Epithelial cell of esophagus (primary cell): ENCODE results near the gene MSTO1.
"Not testable (repeated sequence)": the region's sequence is repeated elsewhere in the genome, so short reads cannot be mapped to it uniquely, and the experiment has no call there.

Experiments used
- DNase-seq: peaks from one replicate; pipeline ENCODE4 v3.0.0; 2010; ENCODE audit warnings: low read depth
- H3K4me3 ChIP-seq: 2 replicates; pipeline ENCODE4 v1.5.1; 2011; ENCODE audit warnings: mild to moderate bottlenecking, low read length, control low read depth
- TF ChIP-seq, protein P1 (sequence below): IDR thresholded peaks from 2 replicates; pipeline ENCODE4 v1.5.1; 2011; ENCODE audit warnings: low read depth, mild to moderate bottlenecking, low read length, control low read depth, inconsistent platforms; ENCODE audit not compliant: insufficient read depth; ENCODE audit errors: missing control alignments

MSTO1 gene

DNA sequence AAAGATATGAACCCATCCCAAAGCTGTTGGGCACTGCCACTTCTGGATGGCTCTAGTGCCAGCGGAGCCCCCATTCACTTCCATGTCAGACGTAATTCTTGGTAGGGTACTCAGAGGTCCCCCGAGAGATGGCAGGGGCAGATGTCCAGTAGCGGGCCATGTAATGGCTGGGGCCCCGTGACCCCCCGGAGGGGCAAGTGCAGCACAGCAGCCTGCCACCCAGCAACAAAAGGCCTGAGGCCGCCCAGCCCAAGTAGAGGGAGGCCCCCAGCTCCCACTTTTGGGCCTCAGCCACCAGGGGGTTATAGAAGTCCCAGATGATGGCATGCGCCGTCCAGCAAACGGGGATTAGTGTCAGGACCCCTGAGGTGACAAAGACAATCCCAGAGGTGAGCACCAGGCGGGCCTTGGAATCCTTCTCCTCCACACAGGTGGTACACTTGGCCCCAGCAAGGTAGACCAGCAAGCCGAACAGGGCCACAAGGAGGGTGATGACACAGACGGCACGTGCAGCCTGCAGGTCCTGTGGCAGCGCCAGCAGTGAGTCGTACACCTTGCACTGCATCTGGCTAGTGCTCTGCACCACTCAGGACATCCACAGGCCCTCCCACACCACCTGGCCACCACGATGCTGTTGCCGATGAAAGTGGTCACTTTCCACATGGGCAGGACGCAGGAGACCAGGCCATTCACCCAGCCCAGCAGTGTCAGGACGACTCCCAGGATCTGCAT is 19.3 kb upstream of the MSTO1 start:
- not testable (repeated sequence) for H3K4me3 ChIP-seq, DNase-seq

DNA sequence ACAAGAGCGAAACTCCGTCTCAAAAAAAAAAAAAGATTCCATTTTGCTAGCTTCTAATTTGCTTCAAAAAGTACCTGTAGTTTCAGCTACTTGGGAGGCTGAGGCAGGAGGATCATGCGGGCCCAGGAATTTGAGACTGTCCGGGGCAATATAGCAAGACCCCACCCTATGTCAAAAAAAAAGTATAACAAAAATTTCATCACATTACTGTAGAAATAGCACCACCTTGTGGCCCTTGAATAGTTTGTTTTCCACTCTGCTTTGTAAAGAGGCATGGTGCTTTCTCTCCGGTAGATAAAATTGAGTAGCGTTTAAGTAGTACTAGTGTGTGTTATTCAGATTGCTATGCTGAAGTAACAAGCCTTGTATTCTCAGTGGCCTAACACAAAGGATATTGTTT is 18.2 kb upstream of the MSTO1 start:
- peak; percentile 71 for DNase-seq
- H3K4me3 ChIP-seq: no peak overlapping the region
- TF ChIP-seq, protein P1, sequence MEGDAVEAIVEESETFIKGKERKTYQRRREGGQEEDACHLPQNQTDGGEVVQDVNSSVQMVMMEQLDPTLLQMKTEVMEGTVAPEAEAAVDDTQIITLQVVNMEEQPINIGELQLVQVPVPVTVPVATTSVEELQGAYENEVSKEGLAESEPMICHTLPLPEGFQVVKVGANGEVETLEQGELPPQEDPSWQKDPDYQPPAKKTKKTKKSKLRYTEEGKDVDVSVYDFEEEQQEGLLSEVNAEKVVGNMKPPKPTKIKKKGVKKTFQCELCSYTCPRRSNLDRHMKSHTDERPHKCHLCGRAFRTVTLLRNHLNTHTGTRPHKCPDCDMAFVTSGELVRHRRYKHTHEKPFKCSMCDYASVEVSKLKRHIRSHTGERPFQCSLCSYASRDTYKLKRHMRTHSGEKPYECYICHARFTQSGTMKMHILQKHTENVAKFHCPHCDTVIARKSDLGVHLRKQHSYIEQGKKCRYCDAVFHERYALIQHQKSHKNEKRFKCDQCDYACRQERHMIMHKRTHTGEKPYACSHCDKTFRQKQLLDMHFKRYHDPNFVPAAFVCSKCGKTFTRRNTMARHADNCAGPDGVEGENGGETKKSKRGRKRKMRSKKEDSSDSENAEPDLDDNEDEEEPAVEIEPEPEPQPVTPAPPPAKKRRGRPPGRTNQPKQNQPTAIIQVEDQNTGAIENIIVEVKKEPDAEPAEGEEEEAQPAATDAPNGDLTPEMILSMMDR: peak; percentile 58

DNA sequence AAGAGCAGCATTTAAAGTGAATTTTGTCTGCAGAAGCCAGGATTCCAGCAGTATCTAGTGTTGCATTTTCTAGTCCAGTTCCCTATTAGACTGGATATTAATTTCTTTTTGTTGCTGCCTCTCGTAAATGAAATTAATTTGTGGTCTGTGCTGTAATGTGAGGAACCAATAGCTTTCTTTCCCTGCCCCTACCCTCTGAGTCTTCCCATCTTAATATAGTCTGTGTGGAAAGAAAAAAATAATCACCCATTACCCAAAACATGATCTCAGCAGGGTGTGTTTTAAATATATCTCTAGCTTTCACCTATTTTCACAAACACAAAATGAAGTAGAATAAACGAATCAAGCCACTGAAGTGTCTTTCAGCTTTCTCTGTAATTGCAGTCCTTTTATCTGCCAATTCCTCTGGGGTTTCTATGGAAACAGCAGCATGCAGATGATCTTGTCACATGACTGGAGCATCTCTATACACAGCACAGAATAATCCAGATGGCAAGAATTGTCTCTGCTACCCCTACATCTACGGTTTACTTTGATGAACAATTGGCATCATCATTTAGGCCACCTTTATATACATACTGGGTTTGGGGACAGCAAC is 14.0 kb upstream of the MSTO1 start:
- DNase-seq, H3K4me3 ChIP-seq: not testable (repeated sequence)

DNA sequence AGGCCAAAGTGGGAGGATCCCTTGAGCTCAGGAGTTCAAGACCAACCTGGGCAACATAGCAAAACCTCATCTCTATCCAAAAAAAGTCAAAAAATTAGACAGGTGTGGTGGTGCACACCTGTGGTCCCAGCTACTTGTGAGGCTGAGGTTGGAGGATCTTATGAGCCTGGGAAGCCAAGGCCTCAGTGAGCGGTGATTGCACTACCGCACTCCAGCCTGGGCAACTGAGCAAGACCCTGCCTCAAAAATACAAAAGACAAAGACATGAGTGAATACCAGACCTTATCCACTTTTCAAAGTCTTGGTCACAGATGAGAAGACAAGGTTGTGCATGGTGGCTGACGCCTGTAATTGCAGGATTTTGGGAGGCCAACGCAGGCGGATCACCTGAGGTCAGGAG is 13.2 kb upstream of the MSTO1 start:
- no peak for DNase-seq
- H3K4me3 ChIP-seq: no peak overlapping the region
- TF ChIP-seq, protein P1: no peak

DNA sequence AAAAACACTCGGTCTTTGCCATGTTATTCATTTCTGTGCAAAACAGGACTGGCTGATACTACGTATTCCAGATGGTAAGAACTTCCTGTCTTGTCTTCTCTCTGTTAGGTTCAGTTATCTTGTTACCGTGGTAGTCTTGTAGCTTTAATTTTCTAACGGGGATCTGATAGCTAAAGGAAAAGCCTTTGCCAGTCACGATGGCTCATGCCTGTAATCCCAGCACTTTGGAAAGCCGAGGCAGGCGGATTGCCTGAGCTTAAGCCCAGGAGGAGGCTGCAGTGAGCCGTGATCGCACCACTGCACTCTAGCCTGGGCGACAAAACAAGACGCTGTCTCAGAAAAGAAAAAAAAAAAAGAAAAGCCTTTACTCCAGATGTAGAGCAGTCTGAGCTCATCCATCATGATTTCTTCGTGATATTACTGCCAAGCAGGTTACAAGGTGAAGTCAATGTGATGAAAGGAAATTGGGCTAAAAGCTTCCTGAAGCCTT is 11.1 kb upstream of the MSTO1 start:
- H3K4me3 ChIP-seq: no peak overlapping the region
- DNase-seq: peak; percentile 12
- TF ChIP-seq, protein P1: no peak

DNA sequence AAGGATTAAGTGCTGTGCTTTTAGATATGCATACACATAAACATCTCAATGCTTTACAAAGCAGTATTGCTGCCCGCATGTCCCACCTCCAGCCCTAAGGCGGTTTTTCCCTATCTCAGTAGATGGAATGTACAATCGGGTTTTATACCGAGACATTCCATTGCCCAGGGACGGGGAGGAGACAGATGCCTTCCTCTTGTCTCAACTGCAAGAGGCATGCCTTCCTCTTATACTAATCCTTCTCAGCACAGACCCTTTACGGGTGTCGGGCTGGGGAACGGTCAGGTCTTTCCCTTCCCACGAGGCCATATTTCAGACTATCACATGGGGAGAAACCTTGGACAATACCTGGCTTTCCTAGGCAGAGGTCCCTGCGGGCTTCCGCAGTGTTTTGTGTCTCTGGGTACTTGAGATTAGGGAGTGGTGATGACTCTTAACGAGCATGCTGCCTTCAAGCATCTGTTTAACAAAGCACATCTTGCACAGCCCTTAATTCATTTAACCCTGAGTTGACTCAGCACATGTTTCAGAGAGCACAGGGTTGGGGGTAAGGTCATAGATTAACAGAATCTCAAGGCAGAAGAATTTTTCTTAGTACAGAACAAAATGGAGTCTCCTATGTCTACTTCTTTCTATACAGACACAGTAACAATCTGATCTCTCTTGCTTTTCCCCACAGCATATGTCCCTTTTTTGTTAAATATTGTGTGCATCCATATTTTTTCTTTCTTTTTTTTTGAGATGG is 10.0 kb upstream of the MSTO1 start:
- DNase-seq, H3K4me3 ChIP-seq: not testable (repeated sequence)

DNA sequence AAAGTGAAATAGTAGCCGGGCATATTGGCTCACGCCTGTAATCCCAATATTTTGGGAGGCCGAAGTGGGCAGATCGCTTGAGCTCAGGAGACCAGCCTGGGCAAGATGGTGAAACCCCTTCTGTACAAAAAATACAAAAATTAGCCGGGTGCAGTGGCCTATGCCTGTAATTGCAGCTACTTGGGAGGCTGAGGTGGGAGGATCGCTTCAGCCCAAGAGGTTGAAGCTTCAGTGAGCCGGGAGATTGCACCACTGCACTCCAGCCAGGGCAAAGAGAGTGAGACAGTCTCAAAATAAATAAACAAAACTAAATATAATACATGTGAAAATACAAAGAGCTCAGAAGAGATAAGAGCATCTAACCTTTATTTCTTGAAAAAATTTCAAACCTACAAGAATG is 2.3 kb upstream of the MSTO1 start:
- DNase-seq: no peak
- TF ChIP-seq, protein P1: no peak
- H3K4me3 ChIP-seq: no peak overlapping the region

DNA sequence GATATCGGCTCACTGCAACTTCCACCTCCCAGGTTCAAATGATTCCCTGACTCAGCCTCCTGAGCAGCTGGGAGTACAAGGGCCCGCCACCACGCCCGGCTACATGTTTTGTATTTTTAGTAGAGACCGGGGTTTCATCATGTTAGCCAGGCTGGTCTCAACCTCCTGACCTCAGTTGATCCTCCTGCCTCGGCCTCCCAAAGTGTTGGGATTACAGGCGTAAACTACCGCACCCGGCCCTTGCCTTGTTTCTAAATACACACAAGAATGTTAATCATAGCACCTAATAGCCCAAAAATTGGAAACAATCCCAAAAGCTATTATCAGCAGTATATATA is 1.2 kb upstream of the MSTO1 start:
- TF ChIP-seq, protein P1: no peak
- no peak for DNase-seq
- no peak overlapping the region for H3K4me3 ChIP-seq

DNA sequence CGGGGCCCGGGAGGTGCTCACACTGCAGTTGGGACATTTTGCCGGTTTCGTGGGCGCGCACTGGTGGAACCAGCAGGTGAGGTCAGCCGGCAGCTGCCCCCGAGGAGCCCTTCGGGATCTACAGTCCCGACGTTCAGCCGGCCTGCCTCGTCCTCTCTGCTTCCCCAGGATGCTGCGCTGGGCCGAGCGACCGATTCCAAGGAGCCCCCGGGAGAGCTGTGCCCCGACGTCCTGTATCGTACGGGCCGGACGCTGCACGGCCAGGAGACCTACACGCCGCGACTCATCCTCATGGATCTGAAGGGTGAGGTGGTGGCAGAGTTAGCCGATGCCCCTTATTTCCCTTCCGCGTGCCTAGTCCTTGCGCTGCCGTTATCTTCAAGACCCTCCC is 234 bp downstream of the MSTO1 start:
- not testable (repeated sequence) for DNase-seq
- H3K4me3 ChIP-seq: peak overlapping the region; percentile 40

DNA sequence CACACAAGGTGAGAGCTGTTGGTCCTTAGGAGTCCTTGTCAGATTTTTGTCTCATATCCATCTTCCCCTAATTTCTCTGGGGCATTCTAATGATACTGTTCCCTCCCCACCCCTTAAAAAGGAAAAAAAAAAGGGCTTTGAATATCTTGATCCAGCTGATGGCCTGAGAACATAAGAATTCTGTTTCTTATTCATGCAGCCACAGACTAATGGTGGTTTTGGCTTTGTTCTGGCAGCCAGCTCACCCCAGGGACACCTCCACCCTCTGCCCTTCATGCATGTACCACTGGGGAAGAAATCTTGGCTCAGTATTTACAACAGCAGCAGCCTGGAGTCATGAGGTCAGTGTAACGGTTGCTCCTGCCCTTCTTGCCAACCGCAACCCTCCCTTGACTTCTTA is 3.2 kb downstream of the MSTO1 start:
- not testable (repeated sequence) for DNase-seq, H3K4me3 ChIP-seq
